HCT116 (cell line): ENCODE measurements around the gene INPP5B. TPM values are rescaled to one million over a fixed set of nuclear protein-coding genes. Genes with fewer than 3 reads are reported as not detected.
"Not testable (repeated sequence)": the region's sequence is repeated elsewhere in the genome, so short reads cannot be mapped to it uniquely, and the experiment has no call there.

Experiments
- ATAC-seq: fragments of 200-7000 bp; cut with Tn5 transposase; 2 replicates; pipeline ENCODE4 v1.9.1; 2020; ENCODE audit warnings: mild to moderate bottlenecking, moderate library complexity
- BruUV-seq: library from RNA; stranded (reverse); fragments of 400-500 nt; replicated peaks from 2 replicates; lab custom pipeline; 2021; lab: Mats Ljungman, UMichigan
- CTCF ChIA-PET: fragments of 300-600 bp; sonication (Branson Sonifier 250); formaldehyde crosslinking; loops from one replicate; lab custom pipeline; 2021; ENCODE audit warnings: antibody characterized with exemption; lab: Charles Lee
- POLR2A ChIA-PET: fragments of 300-600, 350-600 bp; sonication (Branson Sonifier 250); formaldehyde crosslinking; loops from one replicate; lab custom pipeline; 2021; ENCODE audit warnings: antibody characterized with exemption; lab: Charles Lee
- RAD21 ChIA-PET, 2 experiments: fragments of 300-600 bp; sonication (Branson Sonifier 250); formaldehyde crosslinking; loops; one replicate each; lab custom pipeline; 2023; ENCODE audit warnings: low total read pairs in 2 of 2; ENCODE audit not compliant: uncharacterized antibody in 2 of 2, unreplicated experiment in 2 of 2, low non-redundant PET in 1 of 2; lab: Charles Lee
- DNase-seq: peaks from one replicate; pipeline ENCODE4 v3.0.0-alpha.2; 2010; ENCODE audit warnings: low read depth, low spot score
- H2AFZ ChIP-seq: fragments of 200-600 bp; shearing (Covaris generic), sonication (generic); 2 replicates; pipeline ENCODE4 v1.6.1; 2017; ENCODE audit warnings: low read depth, mixed run types, mixed read lengths, antibody characterized with exemption, low read length; ENCODE audit not compliant: poor library complexity, severe bottlenecking
- H3K27ac ChIP-seq: 2 replicates; pipeline ENCODE4 v1.5.1; 2012; ENCODE audit warnings: low read depth, low read length
- H3K27me3 ChIP-seq: fragments of 200-600 bp; sonication (generic); 2 replicates; pipeline ENCODE4 v1.6.1; 2016; ENCODE audit warnings: mixed run types, low read length, mixed read lengths; ENCODE audit not compliant: insufficient read depth
- H3K36me3 ChIP-seq, 2 experiments: fragments of 200-500 bp in 1 of 2; fragments of 200-600 bp in 1 of 2; sonication (Bioruptor generic) in 1 of 2; sonication (generic) in 1 of 2; 2 replicates each; pipeline versions ENCODE4 v1.5.1 to v1.6.1; 2014 to 2016; ENCODE audit warnings: low read length in 2 of 2, inconsistent platforms in 1 of 2, mixed read lengths in 1 of 2, mixed run types in 1 of 2; ENCODE audit not compliant: insufficient read depth in 2 of 2, control insufficient read depth in 1 of 2
- H3K4me1 ChIP-seq, 2 experiments: fragments of 200-600 bp in 1 of 2; sonication (generic) in 1 of 2; 2 replicates each; pipeline versions ENCODE4 v1.5.1 to v1.6.1; 2012 to 2017; ENCODE audit warnings: low read length in 2 of 2, inconsistent platforms in 1 of 2, mild to moderate bottlenecking in 1 of 2, mixed read lengths in 1 of 2, mixed run types in 1 of 2, moderate library complexity in 1 of 2; ENCODE audit not compliant: insufficient read depth in 2 of 2, control insufficient read depth in 1 of 2
- H3K4me2 ChIP-seq: fragments of 200-600 bp; sonication (generic); 2 replicates; pipeline ENCODE4 v1.6.1; 2017; ENCODE audit warnings: mixed run types, low read length, mixed read lengths
- H3K4me3 ChIP-seq, 2 experiments: fragments of 200-600 bp in 1 of 2; sonication (generic) in 1 of 2; replicated peaks in 1 of 2; 2 replicates each; pipeline ENCODE4 v1.5.1; 2011 to 2016; ENCODE audit warnings: low read length in 2 of 2, control low read depth in 1 of 2, low read depth in 1 of 2, mild to moderate bottlenecking in 1 of 2, mixed read lengths in 1 of 2, mixed run types in 1 of 2
- H3K79me2 ChIP-seq: fragments of 200-600 bp; sonication (generic); 2 replicates; pipeline ENCODE4 v1.6.1; 2017; ENCODE audit warnings: mild to moderate bottlenecking, mixed run types, low read length, moderate library complexity, mixed read lengths; ENCODE audit not compliant: insufficient read depth
- H3K9ac ChIP-seq: fragments of 200-600 bp; sonication (generic); 2 replicates; pipeline ENCODE4 v1.6.1; 2016; ENCODE audit warnings: low read length, mixed read lengths
- H3K9me2 ChIP-seq: fragments of 200-600 bp; sonication (generic), shearing (Covaris generic); 2 replicates; pipeline ENCODE4 v1.6.1; 2017; ENCODE audit warnings: mixed run types, mild to moderate bottlenecking, moderate library complexity; ENCODE audit not compliant: insufficient read depth
- H3K9me3 ChIP-seq, 2 experiments: fragments of 200-500 bp in 1 of 2; fragments of 200-600 bp in 1 of 2; sonication (Bioruptor generic) in 1 of 2; sonication (generic) in 1 of 2; 2 replicates each; pipeline ENCODE4 v1.6.1; 2014 to 2017; ENCODE audit warnings: low read length in 2 of 2, mixed read lengths in 2 of 2, inconsistent platforms in 1 of 2, low read depth in 1 of 2, mild to moderate bottlenecking in 1 of 2, mixed run types in 1 of 2, moderate library complexity in 1 of 2; ENCODE audit not compliant: control insufficient read depth in 1 of 2, insufficient read depth in 1 of 2
- H4K20me1 ChIP-seq: fragments of 200-600 bp; sonication (generic), shearing (Covaris generic); 2 replicates; pipeline ENCODE4 v1.6.1; 2017; ENCODE audit warnings: mixed run types, mild to moderate bottlenecking, moderate library complexity; ENCODE audit not compliant: insufficient read depth
- ATF3 ChIP-seq: IDR thresholded peaks from 2 replicates; pipeline ENCODE4 v1.6.1; 2012
- CBX3 ChIP-seq: IDR thresholded peaks from 2 replicates; pipeline ENCODE4 v1.6.1; 2012; ENCODE audit warnings: low read depth
- CEBPB ChIP-seq: IDR thresholded peaks from 2 replicates; pipeline ENCODE4 v1.6.1; 2012; ENCODE audit warnings: low read depth
- EGR1 ChIP-seq: IDR thresholded peaks from 2 replicates; pipeline ENCODE4 v1.6.1; 2012; ENCODE audit warnings: low read depth
- JUND ChIP-seq: IDR thresholded peaks from 2 replicates; pipeline ENCODE4 v1.6.1; 2012
- MAX ChIP-seq: IDR thresholded peaks from 2 replicates; pipeline ENCODE4 v1.6.1; 2012
- POLR2A ChIP-seq: IDR thresholded peaks from 2 replicates; pipeline ENCODE4 v1.7.0; 2011; ENCODE audit warnings: borderline replicate concordance; ENCODE audit not compliant: insufficient read depth, insufficient read length; ENCODE audit errors: extremely low read depth
- POLR2AphosphoS5 ChIP-seq: IDR thresholded peaks from 2 replicates; pipeline ENCODE4 v1.6.1; 2011; ENCODE audit warnings: mild to moderate bottlenecking, low read depth, low read length, moderate library complexity
- RAD21 ChIP-seq: IDR thresholded peaks from 2 replicates; pipeline ENCODE4 v1.6.1; 2012; ENCODE audit warnings: low read depth, mild to moderate bottlenecking
- REST ChIP-seq: IDR thresholded peaks from 2 replicates; pipeline ENCODE4 v1.6.1; 2012; ENCODE audit warnings: low read depth
- SIN3A ChIP-seq: IDR thresholded peaks from 2 replicates; pipeline ENCODE4 v1.6.1; 2012; ENCODE audit warnings: low read depth
- SP1 ChIP-seq: IDR thresholded peaks from 2 replicates; pipeline ENCODE4 v1.6.1; 2012; ENCODE audit warnings: low read depth
- TCF7L2 ChIP-seq: IDR thresholded peaks from 2 replicates; pipeline ENCODE4 v1.7.0; 2011; ENCODE audit warnings: borderline replicate concordance, inconsistent platforms; ENCODE audit not compliant: insufficient read depth, insufficient read length; ENCODE audit errors: extremely low read depth
- YY1 ChIP-seq: IDR thresholded peaks from 2 replicates; pipeline ENCODE4 v1.6.1; 2011; ENCODE audit warnings: low read length, low read depth, moderate library complexity, mild to moderate bottlenecking; ENCODE audit not compliant: insufficient replicate concordance; ENCODE audit errors: extremely low read depth
- ZBTB33 ChIP-seq: IDR thresholded peaks from 2 replicates; pipeline ENCODE4 v1.6.1; 2011; ENCODE audit warnings: mild to moderate bottlenecking, low read length, moderate library complexity; ENCODE audit not compliant: insufficient replicate concordance; ENCODE audit errors: extremely low read depth
- ZFX ChIP-seq: fragments of 450-650 bp; IDR thresholded peaks from 2 replicates; pipeline ENCODE4 v1.6.1; 2017
- ZNF274 ChIP-seq: fragments of 200-500 bp; sonication (Bioruptor generic); IDR thresholded peaks from 2 replicates; pipeline ENCODE4 v1.6.1; 2014; ENCODE audit warnings: mild to moderate bottlenecking, low read depth, low read length, inconsistent platforms
- intact Hi-C: fragments of 100-400 bp; cut with micrococcal nuclease; formaldehyde crosslinking; loops from 2 replicates; pipeline ENCODE4 v1.10.0; 2022
- total RNA-seq: library from RNA; stranded (reverse); gene quantifications from one replicate; pipeline ENCODE4 v1.2.1, GENCODE V29; 2021; ENCODE audit not compliant: unreplicated experiment

The INPP5B gene
- total RNA-seq, 1 experiment from 2014 or later: 20.8 TPM

GRCh38 chr1:37906591-37906990 lies 40.3 kb downstream of the INPP5B start:
- H4K20me1 ChIP-seq, ATAC-seq, H3K9ac ChIP-seq, POLR2A ChIA-PET, H2AFZ ChIP-seq, H3K4me1 ChIP-seq, RAD21 ChIA-PET, CTCF ChIA-PET, H3K4me3 ChIP-seq, H3K79me2 ChIP-seq, DNase-seq, H3K9me3 ChIP-seq, H3K9me2 ChIP-seq, BruUV-seq, intact Hi-C loops, H3K36me3 ChIP-seq, H3K4me2 ChIP-seq, H3K27me3 ChIP-seq, H3K27ac ChIP-seq: not testable (repeated sequence)

GRCh38 chr1:37905727-37906126 lies 41.1 kb downstream of the INPP5B start:
- H3K9ac ChIP-seq: no peak overlapping the region
- ChIA-PET POLR2A (no interaction called here), RAD21 (no interaction called here), CTCF (no interaction called here)
- H3K9me3 ChIP-seq: no peaks in the 10 kb centered on the region; a peak in 1 of 4 replicates
- no peak overlapping the region for H3K4me3 ChIP-seq
- no peaks in the 10 kb centered on the region for H3K27me3 ChIP-seq
- H3K4me2 ChIP-seq: no peak overlapping the region
- DNase-seq (no peak), ATAC-seq (no peak)
- H3K9me2 ChIP-seq: no peaks in the 10 kb centered on the region
- H3K36me3 ChIP-seq: no peaks in the 10 kb centered on the region; a peak in 1 of 4 replicates
- no peak overlapping the region for H3K27ac ChIP-seq
- BruUV-seq: no TSS peak
- no peak overlapping the region for H2AFZ ChIP-seq
- H3K79me2 ChIP-seq: no peaks in the 10 kb centered on the region
- intact Hi-C loops: no loop called here
- H4K20me1 ChIP-seq: no peaks in the 10 kb centered on the region
- peaks cover 0 to 6% of the 10 kb centered on the region in 2 experiments; a peak in 1 of 4 replicates for H3K4me1 ChIP-seq
- no peak for TF ChIP-seq TCF7L2
- TF ChIP-seq JUND: no peak
- no peak for TF ChIP-seq ZFX
- no peak for TF ChIP-seq EGR1
- TF ChIP-seq CBX3: no peak
- no peak for TF ChIP-seq RAD21
- TF ChIP-seq REST: no peak
- TF ChIP-seq SIN3A: no peak
- TF ChIP-seq POLR2A: no peak
- TF ChIP-seq CEBPB: no peak
- no peak for TF ChIP-seq SP1
- no peak for TF ChIP-seq ZNF274
- TF ChIP-seq YY1: no peak
- TF ChIP-seq MAX: no peak
- no peak for TF ChIP-seq POLR2AphosphoS5
- no peak for TF ChIP-seq ZBTB33
- no peak for TF ChIP-seq ATF3
